HG03097 (cell line): ENCODE data around the gene DNAJC5.
"Not testable (repeated sequence)": the region's sequence is repeated elsewhere in the genome, so short reads cannot be mapped to it uniquely, and the experiment has no call there.

Experiments
- ATAC-seq: cut with Tn5 transposase; IDR thresholded peaks from one replicate; pipeline ENCODE4 v1.9.1; 2021; ENCODE audit not compliant: unreplicated experiment, low FRiP score

The DNAJC5 gene

DNA sequence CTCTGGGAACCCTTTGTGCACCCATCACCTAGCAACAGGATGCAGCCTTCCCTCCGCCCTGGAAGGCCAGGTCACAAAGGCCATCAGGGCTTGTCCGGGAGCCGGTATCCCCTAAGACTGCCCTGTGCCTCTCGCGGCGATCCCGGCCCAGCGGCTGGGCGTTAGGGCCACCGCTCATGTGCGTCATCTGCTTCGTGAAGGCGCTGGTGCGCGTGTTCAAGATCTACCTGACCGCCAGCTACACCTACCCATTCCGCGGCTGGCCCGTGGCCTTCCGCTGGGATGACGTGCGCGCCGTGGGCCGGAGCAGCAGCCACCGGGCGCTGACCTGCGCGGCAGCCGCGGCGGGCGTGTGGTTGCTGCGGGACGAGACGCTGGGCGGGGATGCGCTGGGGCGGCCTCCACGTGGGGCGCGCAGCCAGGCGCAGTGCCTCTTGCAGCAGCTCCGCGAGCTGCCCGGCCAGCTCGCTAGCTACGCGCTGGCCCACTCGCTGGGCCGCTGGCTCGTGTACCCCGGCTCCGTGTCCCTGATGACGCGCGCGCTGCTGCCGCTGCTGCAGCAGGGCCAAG, 33.5 kb upstream of the DNAJC5 start, which contains the start of gene ABHD16B:
ABHD16B (plus strand) TSS at position 134 of the 570 bp plus-strand sequence; CDS start at position 177, 43 bp downstream.
- no peak for ATAC-seq

GRCh38 chr20:63861981-63862901, 32.7 kb upstream of the DNAJC5 start:
- ATAC-seq = no peak

DNA sequence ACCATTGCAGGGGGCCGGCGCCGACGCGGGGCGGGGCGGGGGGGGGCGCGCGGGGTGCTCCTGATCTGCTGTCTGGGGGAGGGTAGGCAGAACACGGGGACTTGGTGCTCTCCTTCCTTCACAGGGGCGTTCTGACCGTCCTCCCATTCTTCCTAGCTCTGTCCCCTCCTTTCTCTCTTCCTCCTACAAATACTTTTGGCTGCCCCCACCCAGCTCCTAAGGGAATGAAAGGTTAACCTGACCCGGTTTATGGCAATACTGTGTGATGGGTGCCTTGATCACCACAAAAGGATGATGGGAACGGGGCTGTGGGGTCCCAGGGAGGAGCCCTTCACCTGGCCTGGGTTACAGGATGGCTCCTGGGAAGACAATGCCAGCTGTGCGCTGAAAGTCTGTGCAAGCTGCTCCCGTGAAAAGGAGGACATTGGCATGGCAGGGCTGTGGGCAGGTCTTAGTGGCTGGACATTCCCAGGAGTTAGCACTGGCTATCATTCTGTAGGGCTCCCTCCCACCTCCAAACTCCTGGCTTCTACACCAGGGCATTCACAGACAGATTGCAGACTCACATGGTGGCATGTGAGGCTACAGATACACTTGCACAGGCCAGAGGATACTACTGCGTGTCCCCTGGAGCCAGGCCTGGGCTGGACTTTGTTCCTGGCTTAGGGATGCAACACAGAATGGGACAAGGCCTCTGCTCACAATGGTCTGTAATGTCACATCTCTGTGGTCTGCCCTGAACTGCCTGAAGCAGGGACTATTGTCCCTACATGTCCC, 31.7 kb upstream of the DNAJC5 start:
- no peak for ATAC-seq

DNA sequence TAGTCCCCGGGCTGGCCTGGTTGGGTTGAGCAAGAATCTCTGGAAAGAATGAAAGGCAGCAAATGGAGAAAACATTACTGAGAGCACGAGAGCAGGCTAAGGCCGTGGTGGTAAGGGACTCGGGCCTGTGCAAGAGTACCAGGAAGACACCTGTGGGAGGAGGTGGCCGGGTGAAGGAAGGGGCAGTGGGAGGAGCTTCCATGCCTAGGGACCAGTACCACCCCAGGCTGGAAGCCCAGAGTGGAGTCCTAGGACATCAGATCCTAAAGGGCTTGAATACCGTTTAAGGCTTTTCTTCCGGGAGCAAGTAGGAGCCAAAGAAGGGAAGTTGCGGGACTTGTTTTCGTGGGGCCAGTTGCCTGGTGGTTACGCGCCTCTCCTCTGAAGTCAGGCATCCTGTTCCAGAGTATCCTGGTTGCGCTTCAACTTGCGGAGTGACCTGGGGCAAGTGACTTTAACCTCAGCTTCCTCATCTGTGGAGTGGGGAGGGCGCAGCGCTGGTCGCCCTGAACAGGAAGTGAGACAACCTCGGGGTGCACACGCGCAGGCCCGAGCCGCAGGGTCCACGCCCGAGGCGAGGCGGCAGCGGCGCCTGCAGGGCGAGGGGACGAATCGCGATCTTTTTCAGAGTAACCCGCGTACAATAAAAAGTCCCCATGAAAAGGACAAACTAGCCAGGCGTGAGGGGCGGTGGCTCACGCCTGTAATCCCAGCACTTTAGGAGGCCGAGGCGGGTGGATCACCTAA, 31.0 kb upstream of the DNAJC5 start:
- peak; percentile 68 for ATAC-seq

DNA sequence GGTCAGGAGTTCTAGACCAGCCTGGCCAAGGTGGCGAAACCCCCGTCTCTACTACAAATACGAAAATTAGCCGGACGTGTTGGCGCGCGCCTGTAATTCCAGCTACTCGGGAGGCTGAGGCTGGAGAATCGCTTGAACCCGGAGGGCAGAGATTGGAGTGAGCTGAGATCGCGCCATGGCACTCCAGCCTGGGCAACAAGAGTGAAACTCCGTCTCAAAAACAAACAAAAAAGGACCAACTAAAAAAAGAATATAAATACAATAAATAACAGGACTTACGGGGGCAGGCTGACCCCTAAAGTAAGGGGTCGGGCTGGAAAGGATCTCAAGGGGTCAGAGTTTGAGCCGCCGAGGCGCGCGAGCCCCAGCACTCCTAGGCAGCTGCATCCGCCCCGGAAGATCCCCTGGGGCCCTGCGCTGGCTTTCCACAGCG, 30.4 kb upstream of the DNAJC5 start:
- no peak for ATAC-seq

DNA sequence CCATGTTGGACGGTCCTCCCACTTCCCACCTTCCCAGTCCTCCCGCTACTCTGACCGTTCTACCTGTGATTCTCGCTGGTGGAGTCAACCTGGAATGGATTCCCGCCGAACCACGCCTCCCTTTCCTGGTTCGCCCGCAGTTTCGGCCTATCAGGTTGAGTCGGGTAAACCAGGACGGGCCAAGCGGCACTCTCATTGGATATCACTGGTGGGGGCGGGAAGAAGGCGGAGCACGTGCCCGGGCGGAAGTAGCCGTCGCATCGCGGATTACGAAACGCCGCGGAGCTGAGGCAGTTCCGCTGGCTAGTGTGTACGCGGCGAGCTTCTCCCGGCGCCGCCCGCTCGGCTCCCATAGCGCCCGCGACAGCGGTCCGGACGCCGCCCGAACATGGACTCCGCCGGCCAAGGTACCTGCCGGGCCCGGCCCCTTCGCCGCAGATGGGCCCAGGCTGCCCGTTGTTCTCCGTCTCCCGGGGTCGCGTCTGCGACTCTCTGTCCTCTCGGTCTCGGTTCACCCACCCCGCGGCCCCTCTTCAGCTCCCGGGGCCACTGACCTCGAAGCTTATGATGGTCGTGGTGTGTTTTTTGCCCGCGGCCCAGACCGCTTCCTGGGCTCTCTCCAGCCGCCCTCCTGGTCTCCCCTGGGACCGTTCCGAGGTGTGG, 29.8 kb upstream of the DNAJC5 start, which contains the start of gene TPD52L2:
TPD52L2 (plus strand) TSS at position 293 of the 663 bp plus-strand sequence; CDS start at position 389, 96 bp downstream.
- ATAC-seq = peak; percentile 62

DNA sequence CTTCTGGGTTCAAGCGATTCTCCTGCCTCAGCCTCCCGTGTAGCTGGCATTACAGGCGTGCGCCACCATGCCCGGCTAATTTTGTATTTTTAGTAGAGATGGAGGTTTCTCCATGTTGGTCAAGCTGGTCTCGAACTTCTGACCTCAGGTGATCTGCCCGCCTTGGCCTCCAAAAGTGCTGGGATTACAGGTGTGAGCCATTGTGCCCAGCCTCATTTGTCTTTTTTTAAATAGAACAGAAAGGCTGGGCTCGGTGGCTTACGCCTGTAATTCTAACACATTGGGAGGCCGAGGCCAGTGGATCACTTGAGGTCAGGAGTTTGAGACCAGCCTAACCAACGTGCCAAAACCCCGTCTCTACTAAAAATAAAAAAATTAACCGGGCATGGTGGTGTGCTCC, 27.9 kb upstream of the DNAJC5 start:
- ATAC-seq = not testable (repeated sequence)

DNA sequence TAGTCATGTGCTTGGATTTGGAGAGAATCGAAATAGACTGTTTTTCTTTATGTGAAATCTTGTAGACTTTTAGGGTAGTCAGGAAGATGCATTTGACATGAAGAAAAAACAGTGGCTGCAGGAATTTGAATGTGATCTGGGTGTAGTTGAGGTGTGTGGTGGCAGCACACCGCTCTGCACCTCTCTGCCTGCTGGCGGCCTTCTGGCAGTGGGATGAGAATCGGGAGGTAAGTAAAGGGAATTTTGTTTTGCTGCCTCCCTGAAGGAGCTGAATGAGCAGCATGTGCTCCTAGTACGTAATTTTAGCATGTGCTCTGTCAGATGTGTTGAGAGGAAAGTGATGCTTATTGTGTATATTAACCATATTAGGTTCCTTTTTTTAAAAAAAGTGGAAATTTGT, 26.7 kb upstream of the DNAJC5 start:
- ATAC-seq = no peak

DNA sequence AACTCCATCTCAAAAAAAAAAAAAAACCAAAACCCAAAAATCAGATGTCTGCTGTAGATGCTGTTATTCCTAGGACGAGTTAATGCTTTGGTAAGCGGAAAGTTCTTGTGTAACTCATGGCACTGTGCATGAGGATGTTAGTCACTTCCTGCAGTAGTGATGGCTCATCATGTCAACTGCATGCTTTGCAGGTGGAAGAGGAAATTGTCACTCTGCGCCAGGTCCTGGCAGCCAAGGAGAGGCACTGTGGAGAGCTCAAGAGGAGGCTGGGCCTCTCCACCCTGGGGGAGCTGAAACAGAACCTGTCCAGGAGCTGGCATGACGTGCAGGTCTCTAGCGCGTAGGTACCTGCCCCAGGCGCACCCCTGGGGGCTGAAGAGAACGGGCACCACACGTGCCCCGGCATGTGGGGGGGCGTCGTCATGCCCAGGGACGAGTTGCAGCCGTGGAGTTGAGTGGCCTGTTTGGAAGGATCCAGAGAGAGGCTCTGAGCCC, 21.4 kb upstream of the DNAJC5 start:
- ATAC-seq = no peak

- ATAC-seq = not testable (repeated sequence)
Observed at GRCh38 chr20:63874241-63874640, 20.7 kb upstream of the DNAJC5 start.

DNA sequence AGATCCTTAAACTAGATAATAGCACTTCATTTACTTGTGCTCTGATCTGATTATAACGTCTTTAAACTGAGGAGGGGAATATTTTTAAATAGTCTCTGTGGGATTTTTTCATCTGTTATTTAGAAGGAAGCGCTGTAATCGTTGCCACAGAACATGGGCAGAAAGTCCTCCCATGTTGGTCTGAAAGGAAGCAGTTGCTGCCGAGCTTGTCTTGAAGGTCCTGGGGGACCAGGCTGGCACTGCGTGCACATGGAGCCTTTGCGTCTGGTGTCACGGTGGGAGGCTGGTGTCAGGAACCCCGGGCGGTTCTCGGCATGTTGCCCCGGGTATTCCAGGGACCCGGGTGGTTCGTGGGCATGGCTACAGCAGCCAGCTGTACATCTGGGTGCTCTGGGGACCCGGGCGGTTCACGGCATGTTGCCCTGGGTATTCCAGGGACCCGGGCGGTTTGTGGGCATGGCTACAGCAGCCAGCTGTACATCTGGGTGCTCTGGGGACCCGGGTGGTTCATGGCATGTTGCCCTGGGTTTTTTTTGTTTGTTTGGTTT, 18.4 kb upstream of the DNAJC5 start:
- no peak for ATAC-seq

GRCh38 chr20:63877755-63878470, 17.0 kb upstream of the DNAJC5 start:
- no peak for ATAC-seq

GRCh38 chr20:63878899-63879663, 15.8 kb upstream of the DNAJC5 start:
- no peak for ATAC-seq

- not testable (repeated sequence) for ATAC-seq
Observed at GRCh38 chr20:63880901-63881300, 14.0 kb upstream of the DNAJC5 start.

DNA sequence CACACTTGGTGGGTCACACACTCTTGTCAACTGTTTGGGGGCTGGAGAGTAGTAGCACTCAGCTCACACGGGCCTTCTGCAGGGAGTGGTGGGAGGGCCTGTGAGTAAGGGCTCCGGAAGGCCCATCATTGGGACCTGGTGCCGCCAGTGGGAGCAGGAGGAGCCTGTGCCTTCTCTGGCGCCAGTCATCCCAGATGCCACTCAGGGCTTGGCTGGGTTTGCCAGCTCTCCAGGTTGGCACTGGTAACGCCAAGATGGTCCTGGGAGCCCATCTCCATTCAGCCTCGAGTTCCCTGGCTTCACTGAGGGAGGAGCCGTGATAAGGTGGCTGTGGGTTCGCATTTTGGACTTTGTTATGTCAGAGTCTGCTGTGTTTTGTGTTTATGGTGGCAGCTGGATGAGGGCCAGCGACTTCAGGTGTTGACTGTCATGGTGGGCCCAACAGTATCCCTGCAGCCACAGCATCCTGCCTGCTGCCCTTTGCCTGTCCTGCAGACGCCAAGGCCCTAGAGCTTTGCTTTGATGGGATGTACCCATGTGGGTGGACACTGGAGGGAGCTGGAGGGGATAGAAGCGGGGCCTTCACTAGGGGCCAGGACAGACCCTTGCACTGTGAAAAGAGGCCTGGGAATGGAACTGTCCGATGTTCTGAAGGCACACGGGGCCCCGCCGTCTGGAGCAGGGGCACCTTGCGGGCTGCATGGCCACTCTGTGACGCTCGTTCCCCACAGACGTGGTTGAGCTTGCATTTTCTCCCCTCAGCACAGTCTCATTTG, 13.3 kb upstream of the DNAJC5 start:
- ATAC-seq = no peak

GRCh38 chr20:63882257-63883200, 12.4 kb upstream of the DNAJC5 start:
- ATAC-seq = no peak
